H1 (cell line): ENCODE measurements around the gene TEAD1. TPM values are rescaled to one million over a fixed set of nuclear protein-coding genes. Genes with fewer than 3 reads are reported as not detected.

Experiments
- CTCF ChIA-PET: fragments of 300-600 bp; sonication (Branson Sonifier 250); formaldehyde crosslinking; loops from one replicate; lab custom pipeline; 2021; ENCODE audit not compliant: partially characterized antibody; lab: Charles Lee
- POLR2A ChIA-PET: fragments of 300-600 bp; sonication (Branson Sonifier 250); formaldehyde crosslinking; loops from one replicate; lab custom pipeline; 2021; ENCODE audit warnings: inconsistent platforms; ENCODE audit not compliant: partially characterized antibody; lab: Charles Lee
- DNase-seq, 2 experiments: peaks; one replicate each; pipeline versions ENCODE4 v3.0.0 to v3.0.0-alpha.2; 2010 to 2022; ENCODE audit warnings: low spot score in 2 of 2, low read depth in 1 of 2, mixed read lengths in 1 of 2
- FAIRE-seq: peaks from 2 replicates; lab custom pipeline; 2011; peaks lifted over from hg19 to GRCh38; lab: Jason Lieb, UNC
- H2AFZ ChIP-seq: 2 replicates; pipeline ENCODE4 v1.8.1; 2012; ENCODE audit warnings: low read length, inconsistent platforms
- H2AK5ac ChIP-seq: 2 replicates; pipeline ENCODE4 v1.6.1; 2013; ENCODE audit warnings: low read depth, low read length
- H2BK120ac ChIP-seq: replicated peaks from 2 replicates; pipeline ENCODE3; 2013; ENCODE audit warnings: low read depth, low read length, inconsistent platforms
- H2BK12ac ChIP-seq: 2 replicates; pipeline ENCODE4 v1.6.1; 2013; ENCODE audit warnings: low read depth, low read length
- H2BK15ac ChIP-seq: 2 replicates; pipeline ENCODE4 v1.6.1; 2013; ENCODE audit warnings: low read length
- H2BK20ac ChIP-seq: 2 replicates; pipeline ENCODE4 v1.6.1; 2013; ENCODE audit warnings: low read length
- H2BK5ac ChIP-seq: 2 replicates; pipeline ENCODE4 v1.6.1; 2013; ENCODE audit warnings: low read depth, low read length
- H3K14ac ChIP-seq: 2 replicates; pipeline ENCODE4 v1.6.1; 2013; ENCODE audit warnings: inconsistent platforms; ENCODE audit not compliant: insufficient read length
- H3K18ac ChIP-seq: 2 replicates; pipeline ENCODE4 v1.6.1; 2013; ENCODE audit warnings: low read length; ENCODE audit errors: extremely low read depth
- H3K23ac ChIP-seq: 2 replicates; pipeline ENCODE4 v1.6.1; 2013; ENCODE audit warnings: inconsistent platforms; ENCODE audit not compliant: insufficient read length
- H3K23me2 ChIP-seq: 2 replicates; pipeline ENCODE4 v1.6.1; 2013; ENCODE audit warnings: low read depth, low read length
- H3K27ac ChIP-seq: 2 replicates; pipeline ENCODE4 v1.6.1; 2011; ENCODE audit warnings: low read depth, low read length, inconsistent platforms
- H3K27me3 ChIP-seq, 4 experiments: replicated peaks in 1 of 4; 1 replicate in 1 of 4; 2 replicates in 3 of 4; pipeline versions ENCODE4 v1.6.1 to v1.8.1; 2011 to 2013; ENCODE audit warnings: low read length in 3 of 4, mild to moderate bottlenecking in 3 of 4, inconsistent platforms in 2 of 4, mixed read lengths in 2 of 4, moderate library complexity in 1 of 4; ENCODE audit not compliant: control insufficient read depth in 3 of 4, insufficient read depth in 3 of 4; ENCODE audit errors: extremely low read depth in 1 of 4
- H3K36me3 ChIP-seq, 4 experiments: 2 replicates each; pipeline versions ENCODE4 v1.6.1 to v1.8.1; 2011 to 2013; ENCODE audit warnings: mild to moderate bottlenecking in 4 of 4, low read length in 3 of 4, moderate library complexity in 2 of 4, control low read depth in 1 of 4, inconsistent platforms in 1 of 4; ENCODE audit not compliant: insufficient read depth in 4 of 4, control insufficient read depth in 2 of 4
- H3K4ac ChIP-seq: replicated peaks from 2 replicates; pipeline ENCODE3; 2013; ENCODE audit warnings: low read length, low read depth, mixed read lengths, inconsistent platforms; ENCODE audit not compliant: insufficient read length
- H3K4me1 ChIP-seq, 4 experiments: replicated peaks in 1 of 4; 1 replicate in 1 of 4; 2 replicates in 3 of 4; pipeline versions ENCODE4 v1.6.1 to v1.8.1; 2011 to 2013; ENCODE audit warnings: low read length in 3 of 4, inconsistent platforms in 2 of 4, mixed read lengths in 1 of 4; ENCODE audit not compliant: insufficient read depth in 4 of 4, control insufficient read depth in 3 of 4
- H3K4me2 ChIP-seq, 2 experiments: 2 replicates each; pipeline versions ENCODE4 v1.6.1 to v1.8.1; 2011 to 2013; ENCODE audit warnings: low read depth in 2 of 2, low read length in 2 of 2, control low read depth in 1 of 2, inconsistent platforms in 1 of 2, mild to moderate bottlenecking in 1 of 2; ENCODE audit not compliant: insufficient read depth in 1 of 2
- H3K4me3 ChIP-seq, 4 experiments: fragments of 200-600, 300-600 bp in 1 of 4; sonication (generic), shearing (Covaris generic), sonication (Bioruptor Twin) in 1 of 4; 2 replicates each; pipeline versions ENCODE4 v1.5.1 to v1.8.1; 2011 to 2016; ENCODE audit warnings: low read length in 4 of 4, low read depth in 3 of 4, control low read depth in 2 of 4, inconsistent platforms in 2 of 4, mild to moderate bottlenecking in 2 of 4, mixed read lengths in 1 of 4, moderate library complexity in 1 of 4; ENCODE audit not compliant: insufficient read depth in 2 of 4; ENCODE audit errors: extremely low read depth in 1 of 4
- H3K56ac ChIP-seq: replicated peaks from 2 replicates; pipeline ENCODE3; 2013; ENCODE audit warnings: low read depth, mild to moderate bottlenecking, mixed read lengths, low read length, inconsistent platforms; ENCODE audit not compliant: insufficient read length
- H3K79me1 ChIP-seq: 2 replicates; pipeline ENCODE4 v1.6.1; 2013; ENCODE audit warnings: low read depth, low read length, control low read depth
- H3K79me2 ChIP-seq, 2 experiments: 2 replicates each; pipeline versions ENCODE4 v1.6.1 to v1.8.1; 2012 to 2013; ENCODE audit warnings: low read length in 2 of 2, mild to moderate bottlenecking in 2 of 2, inconsistent platforms in 1 of 2; ENCODE audit not compliant: insufficient read depth in 2 of 2, control insufficient read depth in 1 of 2
- H3K9ac ChIP-seq, 4 experiments: replicated peaks in 1 of 4; 1 replicate in 1 of 4; 2 replicates in 3 of 4; pipeline versions ENCODE4 v1.6.1 to v1.8.1; 2011 to 2013; ENCODE audit warnings: low read depth in 3 of 4, low read length in 3 of 4, control low read depth in 2 of 4, mild to moderate bottlenecking in 2 of 4, moderate library complexity in 2 of 4, inconsistent platforms in 1 of 4; ENCODE audit errors: extremely low read depth in 1 of 4
- H3K9me3 ChIP-seq, 2 experiments: 2 replicates each; pipeline versions ENCODE4 v1.6.1 to v1.8.1; 2012 to 2013; ENCODE audit warnings: mild to moderate bottlenecking in 2 of 2, moderate library complexity in 2 of 2, control low read depth in 1 of 2, inconsistent platforms in 1 of 2, low read depth in 1 of 2, low read length in 1 of 2, mixed read lengths in 1 of 2; ENCODE audit not compliant: insufficient read depth in 2 of 2
- H4K20me1 ChIP-seq, 2 experiments: replicated peaks in 1 of 2; 2 replicates each; pipeline versions ENCODE3 to v1.8.1; 2011 to 2013; ENCODE audit warnings: inconsistent platforms in 2 of 2, low read length in 2 of 2, mild to moderate bottlenecking in 1 of 2; ENCODE audit not compliant: insufficient read depth in 2 of 2, control insufficient read depth in 1 of 2
- H4K5ac ChIP-seq: 2 replicates; pipeline ENCODE4 v1.6.1; 2013; ENCODE audit warnings: low read length, low read depth, mixed read lengths, inconsistent platforms; ENCODE audit not compliant: insufficient read length
- H4K8ac ChIP-seq: 2 replicates; pipeline ENCODE4 v1.8.0; 2013; ENCODE audit warnings: mild to moderate bottlenecking, moderate library complexity, low read length, inconsistent platforms; ENCODE audit not compliant: insufficient read depth; ENCODE audit errors: extremely low read depth
- H4K91ac ChIP-seq: replicated peaks from 2 replicates; pipeline ENCODE3; 2013; ENCODE audit warnings: low read length, mixed read lengths, inconsistent platforms; ENCODE audit not compliant: insufficient read length
- CBX8 ChIP-seq: fragments of 300-800, 300-1000 bp; sonication (generic); IDR thresholded peaks from 2 replicates; pipeline ENCODE4 v1.7.1; 2016; ENCODE audit warnings: low read depth, low read length, borderline replicate concordance
- EP300 ChIP-seq, 2 experiments: IDR thresholded peaks; 1 replicate in 1 of 2; 2 replicates in 1 of 2; pipeline ENCODE4 v1.6.1; 2011 to 2012; ENCODE audit warnings: low read depth in 2 of 2, low read length in 2 of 2, mild to moderate bottlenecking in 2 of 2, borderline replicate concordance in 1 of 2, inconsistent platforms in 1 of 2, moderate library complexity in 1 of 2
- FOSL1 ChIP-seq: IDR thresholded peaks from 2 replicates; pipeline ENCODE4 v1.6.1; 2011; ENCODE audit warnings: mild to moderate bottlenecking, low read depth, low read length, moderate library complexity; ENCODE audit not compliant: insufficient read depth
- KDM1A ChIP-seq: fragments of 200-600, 300-600 bp; sonication (generic); IDR thresholded peaks from 2 replicates; pipeline ENCODE4 v1.7.1; 2016; ENCODE audit warnings: mild to moderate bottlenecking, low read length, borderline replicate concordance
- MAFK ChIP-seq: IDR thresholded peaks from 2 replicates; pipeline ENCODE4 v1.6.1; 2012; ENCODE audit warnings: low read depth, mild to moderate bottlenecking, improper control_type of control experiment, low read length
- POLR2A ChIP-seq, 2 experiments: IDR thresholded peaks; 1 replicate in 1 of 2; 2 replicates in 1 of 2; pipeline ENCODE4 v1.6.1; 2011; ENCODE audit warnings: low read depth in 2 of 2, low read length in 2 of 2, mild to moderate bottlenecking in 2 of 2; ENCODE audit errors: control extremely low read depth in 1 of 2
- SIRT6 ChIP-seq: IDR thresholded peaks from one replicate; pipeline ENCODE4 v1.7.1; 2012; ENCODE audit warnings: low read length, inconsistent platforms
- TAF1 ChIP-seq: IDR thresholded peaks from 2 replicates; pipeline ENCODE4 v1.6.1; 2011; ENCODE audit warnings: mild to moderate bottlenecking, low read depth, low read length
- WGBS, 2 experiments: shearing (Covaris generic) in 1 of 2; methylation state at CpG; one replicate each; pipeline versions ENCODE4 v1.1.6 to v1.1.7; 2013 to 2015; ENCODE audit warnings: low lambda C conversion rate in 2 of 2, mixed read lengths in 2 of 2, inconsistent platforms in 1 of 2, low coverage in 1 of 2, missing lambda C conversion rate in 1 of 2; ENCODE audit not compliant: insufficient replicate concordance in 2 of 2, insufficient coverage in 1 of 2, insufficient read length in 1 of 2; ENCODE audit errors: extremely low coverage in 1 of 2, missing lambda C conversion rate in 1 of 2; 5-methylcytosine and 5-hydroxymethylcytosine counted together
- polyA plus RNA-seq, 7 experiments: library from polyadenylated mRNA; depleted of rRNA in 3 of 7; stranded (reverse) in 5 of 7; unstranded in 2 of 7; fragments of >200 nt in 5 of 7; fragments of 200-250 nt in 2 of 7; gene quantifications; 1 replicate in 5 of 7; 2 replicates in 1 of 7; 4 replicates in 1 of 7; pipeline versions ENCODE4 v1.2.1 to v1.2.3, GENCODE V29; 2011 to 2013; ENCODE audit warnings: missing spikeins in 2 of 7, mixed read lengths in 2 of 7
- total RNA-seq: library from RNA; stranded (reverse); fragmentation: NEBNext Ultra II Directional; extraction: Animal tissue kit (Norgen Biotek cat#: 25700); gene quantifications from 2 replicates; pipeline ENCODE4 v1.2.1, GENCODE V29; 2021

Gene TEAD1
- total and polyA plus RNA-seq, 2 of the 8 experiments (the other 6 are each of a cell fraction or from before 2014, with no cell fraction given), result 15.6 to 67.4 TPM

DNA sequence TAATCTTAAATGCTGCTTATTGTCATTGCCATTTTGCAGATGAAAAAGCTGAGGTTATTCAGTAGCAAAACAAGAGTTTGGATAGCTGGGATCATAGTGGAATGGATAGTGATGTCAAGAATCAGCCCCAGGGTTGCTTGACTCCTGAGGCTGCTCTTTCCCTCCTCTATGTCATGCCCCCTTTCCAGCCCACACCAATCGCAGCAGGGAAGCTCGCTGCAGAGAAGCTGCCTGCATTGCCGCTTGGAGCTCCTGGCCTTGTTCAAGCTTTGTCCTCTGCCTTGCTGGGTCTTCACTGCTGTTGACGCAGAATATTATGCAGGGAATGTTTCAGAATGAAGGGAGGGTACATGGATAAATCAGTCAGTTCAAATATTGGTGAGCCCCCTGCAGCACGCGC is 206.1 kb downstream of the TEAD1 start:
- no peak overlapping the region for H3K9ac ChIP-seq
- H2BK12ac ChIP-seq, result no peak overlapping the region
- H2BK15ac ChIP-seq, result no peak overlapping the region
- TF ChIP-seq KDM1A, result no peak
- TF ChIP-seq EP300 (IDR thresholded peaks at IDR 0.05; ENCODE audit: borderline replicate concordance in 1 of 2, low read depth in 2 of 2, low read length in 2 of 2), result no peak
- TF ChIP-seq MAFK, result no peak
- no peak for TF ChIP-seq FOSL1
- no peak for TF ChIP-seq TAF1
- TF ChIP-seq POLR2A (IDR thresholded peaks at IDR 0.05; ENCODE audit: control extremely low read depth in 1 of 2, low read depth in 2 of 2, low read length in 2 of 2), result no peak
- no peak for TF ChIP-seq SIRT6
- no peak for TF ChIP-seq CBX8
- ChIA-PET CTCF (interaction anchor here (0.7 to 3.9 kb wide), 15 partner anchors 9 to 468 kb away, joined by 3 to 27 read pairs (median 3); no protein-coding TSS in a partner anchor), POLR2A (interaction anchor here (1.3 kb wide), 1 partner anchor 16 kb away, joined by 7 read pairs; no protein-coding TSS in a partner anchor)
- no peaks in the 10 kb centered on the region for H3K23me2 ChIP-seq
- H3K79me2 ChIP-seq, result no peaks in the 10 kb centered on the region
- no peak overlapping the region for H2BK120ac ChIP-seq
- no peak overlapping the region for H3K4ac ChIP-seq
- H2BK20ac ChIP-seq, result no peak overlapping the region
- H4K91ac ChIP-seq, result no peak overlapping the region
- no peak for DNase-seq
- H3K27ac ChIP-seq, result no peak overlapping the region
- H4K20me1 ChIP-seq, result no peaks in the 10 kb centered on the region
- no peak overlapping the region for H3K4me3 ChIP-seq
- H2BK5ac ChIP-seq, result no peak overlapping the region
- H3K14ac ChIP-seq, result no peak overlapping the region
- no peak overlapping the region for H3K18ac ChIP-seq
- peaks cover 0 to 15% (median 4%) of the 10 kb centered on the region in 4 experiments; a peak in 6 of 7 replicates for H3K4me1 ChIP-seq
- 91% methylated on average over 6 of the region's 6 CpGs; no CpG with 5 or more reads in 1 of the 2 experiments for WGBS, 2 experiments
- H3K36me3 ChIP-seq, result peaks cover 0 to 18% (median 17%) of the 10 kb centered on the region in 4 experiments; a peak in 7 of 8 replicates
- no peak overlapping the region for H4K5ac ChIP-seq
- peaks cover 3% of the 10 kb centered on the region; the same call in 1 of the 2 replicates for H3K79me1 ChIP-seq
- H3K27me3 ChIP-seq, result no peaks in the 10 kb centered on the region
- no peak overlapping the region for H4K8ac ChIP-seq
- no peak for FAIRE-seq
- H2AK5ac ChIP-seq, result no peak overlapping the region
- no peaks in the 10 kb centered on the region for H3K9me3 ChIP-seq
- no peak overlapping the region for H3K4me2 ChIP-seq
- no peak overlapping the region for H3K23ac ChIP-seq
- H2AFZ ChIP-seq, result no peak overlapping the region
- H3K56ac ChIP-seq, result no peak overlapping the region
